GM23338 (cell line): ENCODE results near the gene ATG4B. TPM values are rescaled to one million over a fixed set of nuclear protein-coding genes. Genes with fewer than 3 reads are reported as not detected.

ENCODE experiments used
- ATAC-seq: fragments of 200-7000 bp; cut with Tn5 transposase; 3 replicates; pipeline ENCODE4 v1.9.1; 2020
- DNase-seq: peaks from one replicate; pipeline ENCODE4 v3.0.0-alpha.2; 2015; ENCODE audit warnings: low spot score
- H2AFZ ChIP-seq: fragments of 200-600 bp; sonication (generic); 2 replicates; pipeline ENCODE4 v1.8.0; 2016; ENCODE audit warnings: antibody characterized with exemption, mild to moderate bottlenecking, moderate library complexity
- H3F3A ChIP-seq: fragments of 200-600 bp; sonication (generic); replicated peaks from 2 replicates; pipeline ENCODE4 v1.8.0; 2017; ENCODE audit warnings: antibody characterized with exemption, mixed run types, low read depth
- H3K27ac ChIP-seq: fragments of 200-600 bp; sonication (generic); 2 replicates; pipeline ENCODE4 v1.6.1; 2016; ENCODE audit warnings: low read depth
- H3K27me3 ChIP-seq: fragments of 200-600 bp; sonication (generic); 2 replicates; pipeline ENCODE4 v1.8.0; 2016; ENCODE audit warnings: mild to moderate bottlenecking, mixed run types, moderate library complexity; ENCODE audit not compliant: insufficient read depth
- H3K36me3 ChIP-seq: fragments of 200-600 bp; sonication (generic); 2 replicates; pipeline ENCODE4 v1.8.0; 2016; ENCODE audit warnings: mild to moderate bottlenecking; ENCODE audit not compliant: insufficient read depth
- H3K4me1 ChIP-seq: fragments of 200-600 bp; sonication (generic); 2 replicates; pipeline ENCODE4 v1.8.0; 2016; ENCODE audit warnings: mild to moderate bottlenecking, moderate library complexity; ENCODE audit not compliant: insufficient read depth
- H3K4me2 ChIP-seq: fragments of 200-600 bp; sonication (generic); 2 replicates; pipeline ENCODE4 v1.7.1; 2017; ENCODE audit warnings: mixed run types
- H3K4me3 ChIP-seq: fragments of 200-600 bp; sonication (generic); 2 replicates; pipeline ENCODE4 v1.6.1; 2016; ENCODE audit warnings: mixed run types
- H3K79me2 ChIP-seq: fragments of 200-600 bp; sonication (generic); replicated peaks from 2 replicates; pipeline ENCODE4 v1.8.0; 2017; ENCODE audit warnings: mild to moderate bottlenecking; ENCODE audit not compliant: insufficient read depth
- H3K9me2 ChIP-seq: fragments of 200-600 bp; sonication (generic); 2 replicates; pipeline ENCODE4 v1.8.0; 2017; ENCODE audit not compliant: insufficient read depth
- H4K20me1 ChIP-seq: fragments of 200-600 bp; sonication (generic); replicated peaks from 2 replicates; pipeline ENCODE4 v1.8.0; 2017; ENCODE audit warnings: mild to moderate bottlenecking; ENCODE audit not compliant: insufficient read depth
- H3K27ac Mint-ChIP-seq: 2 replicates; pipeline ENCODE4 v1.8.0; 2020; ENCODE audit warnings: inconsistent platforms, mild to moderate bottlenecking, moderate library complexity, mixed read lengths
- H3K27me3 Mint-ChIP-seq: 3 replicates; pipeline ENCODE4 v1.8.0; 2022; ENCODE audit warnings: low read depth, mild to moderate bottlenecking, moderate library complexity, mixed read lengths, inconsistent platforms; ENCODE audit not compliant: insufficient read depth, poor library complexity
- H3K36me3 Mint-ChIP-seq: 3 replicates; pipeline ENCODE4 v1.8.0; 2021; ENCODE audit warnings: low read depth, mild to moderate bottlenecking, inconsistent platforms, moderate library complexity, mixed read lengths
- H3K4me1 Mint-ChIP-seq: 3 replicates; pipeline ENCODE4 v1.8.0; 2020; ENCODE audit warnings: mild to moderate bottlenecking, inconsistent platforms, mixed read lengths
- H3K4me3 Mint-ChIP-seq: 3 replicates; pipeline ENCODE4 v1.8.0; 2021; ENCODE audit warnings: moderate library complexity, mild to moderate bottlenecking, inconsistent platforms, mixed read lengths
- H3K9me3 Mint-ChIP-seq: 3 replicates; pipeline ENCODE4 v1.8.0; 2020; ENCODE audit warnings: moderate library complexity, mild to moderate bottlenecking, inconsistent platforms, mixed read lengths
- CTCF ChIP-seq, 2 experiments: fragments of 200-600 bp in 1 of 2; sonication (generic) in 1 of 2; conservative IDR thresholded peaks; 2 replicates each; pipeline versions ENCODE4 v1.5.1 to v1.6.1; 2016 to 2017; ENCODE audit warnings: antibody characterized with exemption in 2 of 2, low read depth in 2 of 2, mild to moderate bottlenecking in 2 of 2, moderate library complexity in 1 of 2
- ETS1 ChIP-seq: IDR thresholded peaks from 2 replicates; pipeline ENCODE4 v1.6.1; 2016; ENCODE audit warnings: antibody characterized with exemption
- EZH2 ChIP-seq: fragments of 200-600 bp; sonication (generic); IDR thresholded peaks from one replicate; pipeline ENCODE4 v1.8.0; 2017; ENCODE audit warnings: antibody characterized with exemption, mild to moderate bottlenecking, low read depth; ENCODE audit not compliant: unreplicated experiment
- EZH2phosphoT487 ChIP-seq: fragments of 200-600 bp; sonication (generic); IDR thresholded peaks from one replicate; pipeline ENCODE4 v1.8.1; 2018; ENCODE audit warnings: antibody characterized with exemption; ENCODE audit not compliant: unreplicated experiment
- JUNB ChIP-seq: IDR thresholded peaks from one replicate; pipeline ENCODE4 v1.6.1; 2016; ENCODE audit warnings: antibody characterized with exemption; ENCODE audit not compliant: unreplicated experiment
- NANOG ChIP-seq: IDR thresholded peaks from 2 replicates; pipeline ENCODE4 v1.6.1; 2016; ENCODE audit warnings: antibody characterized with exemption, borderline replicate concordance
- POLR2AphosphoS5 ChIP-seq: IDR thresholded peaks from 2 replicates; pipeline ENCODE4 v1.6.1; 2016; ENCODE audit warnings: antibody characterized with exemption, low read depth
- ZNF114 ChIP-seq: fragments of 250-450 bp; sonication (Bioruptor Pico); IDR thresholded peaks from 2 replicates; pipeline ENCODE4 v1.5.0; 2020; ENCODE audit warnings: mild to moderate bottlenecking, moderate library complexity
- ZNF331 ChIP-seq: fragments of 250-450 bp; sonication (Bioruptor Pico); IDR thresholded peaks from 2 replicates; pipeline ENCODE4 v1.5.0; 2020; ENCODE audit warnings: low read depth, mild to moderate bottlenecking, moderate library complexity
- polyA plus RNA-seq: library from polyadenylated mRNA; unstranded; fragments of >200 nt; fragmentation: Nextera tagmentation; extraction: Ambion mirVana; gene quantifications from 2 replicates; pipeline ENCODE4 v1.2.1, GENCODE V29; 2016
- total RNA-seq: library from RNA; depleted of rRNA; stranded (reverse); fragments of >200 nt; shearing (Covaris generic); gene quantifications from 2 replicates; pipeline ENCODE4 v1.2.3, GENCODE V29; 2014

ATG4B gene
- total and polyA plus RNA-seq, 2 experiments from 2014 or later, result 102 to 104 TPM

GRCh38 chr2:241636182-241637017 is 1.1 kb upstream of the ATG4B start:
- H3K27me3 ChIP-seq, result no peaks in the 10 kb centered on the region
- H3K27ac Mint-ChIP-seq, result no peak overlapping the region; the same call in 1 of the 2 replicates
- H2AFZ ChIP-seq, result peak overlapping the region; percentile 92

GRCh38 chr2:241637795-241638660 is 535 bp downstream of the ATG4B start:
- Histone ChIP-seq H2AFZ (no peak overlapping the region), H3K27ac (peak overlapping the region; percentile 94; the same call in 1 of the 2 replicates), H3K79me2 (peaks cover 83% of the 10 kb centered on the region), H3K4me2 (peak overlapping the region; percentile 97), H3K4me1 (peaks cover 25% of the 10 kb centered on the region), H3K4me3 (peak overlapping the region; percentile 98), H3K9me2 (no peaks in the 10 kb centered on the region), H3K36me3 (peaks cover 14% of the 10 kb centered on the region), H3K27me3 (no peaks in the 10 kb centered on the region), H3F3A (peaks cover 21% of the 10 kb centered on the region), H4K20me1 (peaks cover 46% of the 10 kb centered on the region)
- peaks cover 49% of the 10 kb centered on the region for H3K36me3 Mint-ChIP-seq
- peaks cover 22% of the 10 kb centered on the region for H3K9me3 Mint-ChIP-seq
- peak overlapping the region; percentile 97 for H3K4me3 Mint-ChIP-seq
- peak; percentile 50 for DNase-seq
- peak overlapping the region; percentile 72; the same call in 1 of the 2 replicates for H3K27ac Mint-ChIP-seq
- peaks cover 36% of the 10 kb centered on the region for H3K4me1 Mint-ChIP-seq
- H3K27me3 Mint-ChIP-seq, result peaks cover 16% of the 10 kb centered on the region
- ATAC-seq, result peak; percentile 44; the same call in 2 of the 3 replicates
- TF ChIP-seq JUNB (no peak), ZNF114 (CRISPR knock-in tag) (no peak), EZH2phosphoT487 (no peak), ETS1 (no peak)

More at GRCh38 chr2:241636182-241637017, 1.1 kb upstream of the ATG4B start:
- Histone ChIP-seq H3K36me3 (peaks cover 22% of the 10 kb centered on the region), H3K27ac (peak overlapping the region; percentile 50; the same call in 1 of the 2 replicates), H3K9me2 (no peaks in the 10 kb centered on the region), H3K79me2 (peaks cover 80% of the 10 kb centered on the region), H3K4me1 (peaks cover 13% of the 10 kb centered on the region), H3F3A (peaks cover 18% of the 10 kb centered on the region), H3K4me3 (peak overlapping the region; percentile 98), H3K4me2 (peak overlapping the region; percentile 99), H4K20me1 (peaks cover 42% of the 10 kb centered on the region)
- peak overlapping the region; percentile 85 for H3K4me3 Mint-ChIP-seq
- ATAC-seq (peak; percentile 58), DNase-seq (peak; percentile 75)
- peaks cover 27% of the 10 kb centered on the region for H3K4me1 Mint-ChIP-seq
- peaks cover 58% of the 10 kb centered on the region for H3K36me3 Mint-ChIP-seq
- H3K27me3 Mint-ChIP-seq, result peaks cover 18% of the 10 kb centered on the region
- peaks cover 22% of the 10 kb centered on the region for H3K9me3 Mint-ChIP-seq
- TF ChIP-seq ZNF331 (CRISPR knock-in tag), result no peak
- TF ChIP-seq ZNF114 (CRISPR knock-in tag), result no peak
- TF ChIP-seq EZH2, result no peak
- TF ChIP-seq POLR2AphosphoS5, result 0 out of 2 replicates have a peak, but pooled peaks have one; percentile 10
- TF ChIP-seq CTCF (conservative IDR thresholded peaks at IDR 0.05; ENCODE audit: low read depth in 2 of 2), result no peak
- TF ChIP-seq EZH2phosphoT487, result no peak
- no peak for TF ChIP-seq NANOG
